Activated CD8-positive, alpha-beta memory T cell treated with anti-CD3 and anti-CD28 coated beads for 48 hours (primary cell): ENCODE measurements around the gene NEK4.

Experiments used
- DNase-seq, 3 experiments: peaks; one replicate each; pipeline ENCODE4 v3.0.0-alpha.2; 2020; ENCODE audit warnings: low read depth in 2 of 3, low spot score in 2 of 3

NEK4 gene

DNA sequence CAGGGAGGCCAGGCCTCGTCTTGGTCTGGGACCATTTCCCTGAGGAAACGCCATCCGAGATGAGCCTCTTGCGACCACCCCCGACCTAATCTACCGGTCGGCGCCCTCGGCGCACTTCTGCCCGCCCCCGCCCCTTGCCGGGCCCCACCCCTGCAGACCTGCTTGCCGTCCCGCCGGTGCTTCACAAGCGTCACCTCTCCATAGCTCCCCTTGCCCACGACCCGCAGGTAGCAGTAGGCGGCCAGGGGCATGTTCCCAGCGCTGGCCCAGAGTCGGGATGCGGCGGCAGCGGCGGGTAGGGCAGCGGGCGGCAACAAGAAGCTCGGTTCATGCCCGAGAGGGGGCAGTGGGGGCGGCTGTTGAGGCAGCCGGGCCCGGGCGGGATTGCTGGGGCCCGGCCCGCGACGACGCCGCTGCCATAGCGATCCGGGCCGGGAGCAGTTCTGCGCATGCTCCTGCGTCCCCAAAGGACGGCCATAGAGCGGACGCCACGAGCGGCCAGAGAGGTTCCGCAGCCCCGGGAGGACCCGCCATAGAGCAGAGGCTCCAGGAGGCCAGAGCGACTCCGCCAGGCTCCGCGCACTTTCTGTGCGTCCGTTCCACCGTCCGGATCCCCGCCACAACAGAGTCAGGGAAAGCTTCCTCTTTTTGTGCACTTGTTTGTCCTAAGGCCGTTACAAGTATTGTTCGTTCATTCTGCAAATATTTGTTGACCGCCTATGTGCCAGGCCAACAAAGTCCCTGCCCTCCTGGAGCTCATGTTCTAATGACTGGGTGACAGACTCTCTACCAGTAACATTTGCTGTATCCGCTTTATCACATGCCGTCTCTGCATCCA lies at the start of gene NEK4:
Gene NEK4 (minus strand): TSS at position 445 of the 838 bp plus-strand sequence. CDS start 194 bp downstream, at position 251.
- DNase-seq = peak; percentile 73 to 74 (median 74)

DNA sequence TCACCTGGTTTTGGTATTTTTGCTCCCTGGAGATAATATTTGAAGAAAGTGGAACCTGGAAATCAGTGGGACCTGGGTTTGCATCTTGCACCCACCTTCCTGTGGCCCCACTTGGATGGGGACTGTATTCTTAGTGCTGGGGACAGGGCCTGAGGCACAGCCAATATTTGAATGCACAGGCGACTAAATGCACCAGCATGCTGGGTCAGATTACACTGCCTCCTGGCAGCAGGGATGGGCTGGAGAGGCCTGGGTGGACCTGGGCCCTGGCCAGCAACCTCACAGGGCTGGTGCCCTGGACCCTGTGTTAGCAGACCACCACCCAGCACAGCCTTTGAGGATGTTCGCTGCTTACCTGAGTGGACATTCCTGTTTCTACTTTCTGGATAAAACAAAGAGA lies 49.2 kb upstream of the NEK4 start:
- no peak for DNase-seq

DNA sequence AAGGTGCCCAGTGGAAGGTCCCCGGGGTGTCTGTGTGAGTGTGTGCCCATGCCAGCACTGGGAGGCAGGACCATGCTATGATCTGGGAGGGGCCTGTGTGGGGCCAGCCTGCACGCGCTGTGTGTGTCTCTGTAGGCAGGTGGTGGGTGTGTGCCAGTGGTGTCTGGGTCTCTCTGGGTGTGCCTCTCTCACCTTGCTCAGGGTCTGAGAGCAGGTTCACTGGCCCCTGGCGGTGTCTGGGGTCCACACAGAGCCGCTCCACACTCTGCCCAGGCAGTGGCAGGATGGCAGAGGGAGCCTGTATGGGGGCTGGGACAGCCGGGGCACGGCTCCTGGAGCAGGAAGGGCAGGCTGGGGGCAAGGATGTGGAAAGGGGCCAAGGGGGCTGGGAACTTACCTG lies 47.1 kb upstream of the NEK4 start:
- DNase-seq = no peak

DNA sequence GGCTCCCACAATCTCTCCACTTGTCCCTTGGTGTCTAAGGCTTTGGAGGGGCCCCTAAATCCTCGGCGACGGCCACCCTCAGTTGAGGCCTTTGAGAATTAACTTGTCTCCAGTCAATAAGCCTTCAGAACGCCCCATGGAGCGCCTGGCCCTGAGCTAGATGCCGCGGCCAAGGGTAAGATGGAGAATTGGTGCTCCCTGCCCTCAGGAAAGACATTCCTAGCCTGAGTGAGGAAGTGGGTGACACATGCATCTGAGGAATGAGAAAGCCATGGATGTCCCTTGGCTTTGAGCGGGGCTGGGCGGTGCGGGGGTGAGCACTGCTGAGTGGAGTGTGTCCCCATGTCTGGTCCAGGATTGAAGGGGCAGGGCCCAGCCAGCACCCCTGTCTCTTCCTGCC lies 46.5 kb upstream of the NEK4 start:
- no peak for DNase-seq

DNA sequence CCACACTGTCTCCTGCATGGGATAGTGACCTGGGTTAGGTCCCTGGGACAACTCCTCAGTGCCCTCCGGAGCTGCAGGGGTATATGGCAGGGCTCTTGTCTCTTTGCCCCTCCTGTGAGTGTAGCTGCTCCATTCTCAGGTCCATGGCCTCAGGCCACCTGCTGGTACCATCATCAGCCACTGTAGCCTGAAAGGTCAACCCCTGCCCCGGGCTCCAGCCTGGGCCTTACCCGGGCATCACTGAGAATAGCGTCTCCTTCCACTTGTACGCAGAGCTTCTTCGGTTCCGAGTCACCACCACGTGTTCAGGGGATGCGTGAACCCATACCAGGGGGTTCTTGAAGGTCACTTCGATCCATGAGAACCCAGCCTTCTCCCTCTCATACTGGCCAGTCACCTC lies 45.9 kb upstream of the NEK4 start:
- DNase-seq = no peak

DNA sequence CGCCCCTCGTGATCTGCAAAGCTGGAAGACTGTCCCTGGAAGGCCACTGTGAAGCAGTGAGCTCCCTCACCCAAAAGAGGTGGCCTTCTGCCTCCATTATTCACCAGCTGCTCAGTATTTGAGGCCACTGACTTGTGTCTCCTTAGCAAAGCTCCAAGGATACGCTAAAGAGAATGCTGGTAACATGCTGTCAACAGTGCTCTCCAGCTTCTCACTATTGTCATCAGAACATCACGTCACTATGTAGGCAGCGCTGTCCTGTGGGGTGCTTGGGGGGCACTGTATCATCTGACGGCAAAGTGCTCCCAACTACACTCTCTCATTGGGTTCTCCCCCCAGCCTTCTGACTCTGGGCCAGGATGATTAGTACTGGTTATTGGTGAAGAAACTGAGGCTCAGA lies 45.5 kb upstream of the NEK4 start:
- DNase-seq = no peak

DNA sequence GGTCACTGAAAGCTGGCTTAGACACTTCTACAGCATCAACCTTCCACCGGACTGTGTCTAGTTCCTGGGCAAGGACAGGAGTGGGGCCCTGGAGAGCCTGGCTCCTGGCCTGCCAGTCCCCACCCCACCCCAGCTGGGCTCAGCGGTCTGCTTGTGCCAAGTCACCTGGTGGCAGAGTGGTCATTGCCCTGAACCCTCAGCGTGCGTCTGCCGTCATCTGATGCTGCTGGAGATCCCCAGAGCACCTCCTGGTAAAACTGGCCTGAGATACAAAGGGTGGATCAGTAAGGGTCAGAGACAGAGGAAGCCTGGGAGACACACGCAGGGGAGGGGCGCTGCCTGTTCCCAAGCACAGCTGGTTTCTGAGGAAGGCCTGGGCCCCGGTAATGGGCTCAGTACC lies 43.1 kb upstream of the NEK4 start:
- no peak for DNase-seq

DNA sequence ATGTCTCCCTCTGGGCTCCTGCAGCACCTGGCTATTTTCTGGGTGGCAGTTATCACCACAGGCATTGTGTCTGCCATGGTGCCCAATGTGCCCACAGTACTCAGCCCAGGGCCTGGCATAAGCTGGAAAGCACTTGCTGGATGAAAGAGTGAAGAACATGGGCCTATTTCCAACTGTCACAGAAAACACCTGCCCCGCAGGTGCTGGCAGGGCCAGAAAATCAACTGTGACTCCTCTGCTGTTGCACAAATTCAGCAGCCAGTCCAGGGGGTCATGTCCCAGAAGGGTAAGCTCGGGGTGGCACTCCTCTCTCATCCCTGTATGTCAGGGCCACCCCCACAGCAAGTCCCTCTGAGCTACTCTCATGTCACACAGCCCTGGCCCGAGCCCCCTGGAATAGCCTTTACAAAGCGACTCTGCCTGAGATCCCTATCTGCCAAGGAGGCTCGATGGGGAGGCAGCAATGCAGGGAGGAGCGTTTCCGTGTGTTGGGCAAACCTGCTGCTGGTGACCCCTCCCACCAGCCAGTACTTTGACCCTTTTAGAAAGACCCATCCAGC lies 40.8 kb upstream of the NEK4 start:
- DNase-seq = no peak

DNA sequence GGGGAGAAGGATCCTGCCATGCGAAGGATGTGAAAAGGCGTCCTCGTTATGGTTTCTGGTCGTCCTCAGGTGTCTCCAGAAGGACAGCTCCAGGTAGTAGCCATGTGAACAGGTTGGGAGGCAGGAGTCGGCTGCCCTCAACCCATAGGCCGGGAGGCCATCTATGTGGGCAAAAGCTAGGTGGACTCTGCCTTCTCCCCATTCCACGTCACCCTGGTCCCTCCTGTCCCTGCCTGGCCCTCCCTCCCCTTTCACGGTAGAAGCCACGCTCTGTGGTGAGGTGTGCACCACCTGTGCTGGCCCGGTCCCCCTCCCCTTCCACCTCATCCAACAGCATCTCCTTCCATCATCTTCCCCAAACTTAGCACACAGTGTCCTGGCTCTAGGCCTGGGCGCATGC lies 40.2 kb upstream of the NEK4 start:
- no peak for DNase-seq

DNA sequence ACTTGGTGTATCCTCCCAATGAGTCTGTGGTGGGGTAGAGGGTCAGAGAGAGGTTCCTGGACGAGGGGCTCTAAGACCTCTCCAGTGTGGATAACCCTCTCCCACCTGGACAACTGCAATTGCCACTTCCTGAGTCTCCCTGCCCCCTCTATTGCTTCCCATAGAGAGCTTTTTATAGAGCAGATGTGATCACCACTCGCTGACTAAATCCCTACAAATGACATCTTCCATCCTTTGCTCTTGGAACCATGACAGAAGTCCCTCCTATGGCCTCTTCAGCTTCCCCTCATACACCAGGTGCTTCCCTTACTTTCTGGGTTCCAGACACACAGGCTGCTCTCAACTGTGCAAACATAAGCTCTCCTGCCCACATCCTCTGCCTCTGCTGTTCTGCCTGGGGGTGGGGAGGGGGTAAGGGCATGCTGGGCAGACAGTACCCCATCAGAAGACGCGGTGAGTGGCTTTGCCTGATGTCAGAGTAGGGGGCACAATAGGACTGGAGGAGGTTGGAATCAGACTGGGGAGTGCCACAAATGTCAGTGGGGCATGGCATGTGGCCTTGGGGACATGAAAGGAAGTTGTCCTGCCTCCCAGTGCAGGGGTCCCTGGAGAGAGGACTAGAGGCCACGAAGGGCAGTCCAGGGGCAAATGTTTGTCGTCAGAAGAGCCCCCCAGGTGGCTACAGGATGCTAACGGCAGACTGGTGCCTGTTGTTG lies 39.1 kb upstream of the NEK4 start:
- no peak for DNase-seq

DNA sequence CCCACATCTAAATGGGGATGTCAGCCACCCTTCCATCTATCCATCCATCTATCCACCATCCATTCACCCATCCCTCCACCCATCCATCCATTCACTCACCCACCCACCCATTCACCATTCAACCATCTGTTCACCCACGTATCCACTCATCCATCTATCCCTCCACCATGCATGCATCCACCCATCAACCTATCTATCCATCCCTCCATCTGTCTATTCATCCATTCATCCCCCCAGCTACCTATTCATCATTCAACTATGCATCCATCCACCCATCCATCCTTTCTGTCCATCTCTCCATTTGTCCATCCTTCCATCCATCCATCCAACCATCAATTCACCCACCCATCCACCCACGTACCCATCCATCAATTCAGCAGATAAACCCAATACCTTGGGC lies 38.4 kb upstream of the NEK4 start:
- no peak for DNase-seq

DNA sequence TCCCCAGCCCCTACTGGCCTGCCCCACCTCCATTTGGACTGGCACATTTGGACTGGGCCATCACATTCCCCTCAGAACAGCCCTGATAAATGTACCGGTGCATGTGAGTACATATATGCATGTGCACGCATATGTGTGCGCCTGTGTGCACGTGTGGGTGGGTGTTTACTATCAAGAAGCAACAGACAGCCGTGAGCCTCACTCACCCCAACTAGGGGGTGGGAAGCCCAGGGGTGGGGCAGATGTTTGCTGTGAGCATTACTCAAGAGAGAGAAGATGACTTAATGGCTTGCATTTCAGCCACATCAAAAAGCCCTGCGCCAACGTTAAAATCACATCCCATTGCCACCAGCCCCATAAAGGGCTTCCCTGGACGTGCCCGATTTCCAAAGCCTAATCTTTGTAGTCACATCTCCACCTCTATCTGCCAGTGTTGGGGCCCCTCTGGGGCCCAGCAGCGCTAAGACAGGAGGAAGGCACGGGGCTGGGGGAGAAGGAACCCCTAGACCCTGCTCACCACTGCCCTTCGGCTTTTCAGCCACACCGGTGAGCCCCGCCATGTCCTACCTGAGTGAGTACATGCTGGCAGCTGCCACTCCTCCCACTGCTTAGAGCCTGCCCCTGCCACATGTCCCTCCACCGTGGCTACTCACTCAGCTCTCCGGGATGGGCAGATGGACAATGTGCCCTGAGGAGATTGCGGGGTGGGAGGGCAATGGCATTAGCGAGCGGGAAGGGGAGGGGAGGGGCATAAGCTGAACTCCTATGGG lies 34.7 kb upstream of the NEK4 start:
- DNase-seq = no peak

DNA sequence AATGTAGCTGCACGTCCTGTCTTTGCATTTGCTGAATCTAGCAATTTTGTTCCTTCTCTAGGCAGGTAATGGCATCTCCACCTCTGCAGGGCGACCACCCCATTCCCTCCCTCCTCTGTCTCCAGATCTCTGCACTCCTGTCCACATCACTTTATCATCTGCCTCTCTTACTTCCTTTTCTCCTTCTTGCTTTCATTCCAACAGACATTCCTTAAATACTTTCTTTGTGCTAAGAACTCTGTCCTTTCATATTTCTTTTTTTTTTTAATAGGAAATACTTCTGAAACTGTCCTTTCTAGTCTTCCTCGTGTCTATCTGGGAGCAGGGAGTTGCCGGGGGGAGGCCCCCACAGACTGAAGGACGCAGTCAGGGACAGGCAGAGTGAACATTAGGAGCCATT lies 31.1 kb upstream of the NEK4 start:
- DNase-seq = no peak

DNA sequence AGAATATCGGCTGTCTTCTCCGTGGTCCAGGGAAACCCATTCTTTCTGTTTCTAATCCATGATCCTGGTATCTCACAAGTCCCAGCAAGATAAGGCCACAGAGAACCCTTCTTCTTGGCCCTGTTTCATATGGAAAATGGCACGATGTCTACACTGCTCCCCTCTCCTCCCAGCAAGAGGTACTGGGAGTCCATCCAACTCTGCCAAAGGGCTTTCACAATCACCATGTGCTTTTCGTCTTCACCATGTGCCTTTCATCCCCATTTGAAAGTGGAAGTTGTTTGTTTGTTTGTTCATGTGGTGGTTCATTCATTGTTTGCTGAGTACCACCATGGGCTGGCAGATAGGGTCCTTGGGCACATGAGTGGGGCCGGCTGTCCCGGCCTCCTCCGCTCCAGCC lies 29.3 kb upstream of the NEK4 start:
- no peak for DNase-seq

DNA sequence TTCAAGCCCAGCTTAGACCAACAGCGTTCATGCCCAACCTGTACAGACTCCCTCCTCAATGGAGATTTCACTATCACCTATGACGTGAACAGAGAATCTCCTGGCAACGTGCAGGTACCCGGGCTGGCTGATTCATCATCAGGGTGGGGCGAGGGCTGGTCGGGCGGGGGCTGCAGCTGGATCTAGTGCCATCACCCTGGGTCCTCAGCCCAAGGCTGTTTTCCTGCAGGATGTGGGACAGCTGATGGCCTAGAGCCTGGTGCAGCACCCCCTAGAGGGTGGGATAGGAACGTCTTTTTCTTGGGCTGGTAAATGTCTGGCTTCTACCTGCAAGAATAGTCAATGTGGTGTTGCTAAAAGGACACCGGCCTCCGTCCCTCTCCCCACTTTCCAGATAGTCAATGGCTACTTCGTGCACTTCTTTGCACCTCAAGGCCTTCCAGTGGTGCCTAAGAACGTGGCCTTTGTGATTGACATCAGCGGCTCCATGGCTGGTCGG lies 28.3 kb upstream of the NEK4 start:
- DNase-seq = no peak

DNA sequence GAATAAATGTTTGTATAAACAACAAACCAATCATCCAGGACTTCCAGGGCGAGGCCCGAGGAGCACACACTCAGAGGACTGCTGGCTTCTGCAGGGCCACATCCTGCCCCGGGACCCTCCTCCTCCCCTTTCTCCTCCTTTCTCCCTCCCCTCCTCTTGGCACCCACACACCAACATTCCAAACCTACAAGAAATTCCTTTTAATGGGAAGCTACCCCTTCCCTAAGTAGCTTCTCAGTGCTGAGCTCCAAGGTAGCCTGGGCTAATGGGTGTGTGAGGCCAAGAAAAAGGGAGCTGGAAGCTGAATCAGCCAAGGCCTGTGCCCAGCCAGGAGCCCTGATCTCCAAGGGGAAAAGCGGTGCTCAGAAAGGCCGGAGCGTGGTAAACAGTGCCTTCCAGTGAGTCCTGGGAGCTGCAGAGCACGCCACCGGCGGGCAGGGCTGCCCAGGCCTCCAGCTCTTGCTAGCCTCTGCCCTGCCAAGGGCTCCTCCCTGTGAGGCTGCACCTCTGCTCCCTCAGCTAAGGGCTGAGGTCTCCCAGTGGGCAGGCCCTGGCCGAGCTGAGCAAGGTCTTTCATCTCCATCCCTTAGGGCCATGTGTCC lies 27.7 kb upstream of the NEK4 start:
- no peak for DNase-seq

DNA sequence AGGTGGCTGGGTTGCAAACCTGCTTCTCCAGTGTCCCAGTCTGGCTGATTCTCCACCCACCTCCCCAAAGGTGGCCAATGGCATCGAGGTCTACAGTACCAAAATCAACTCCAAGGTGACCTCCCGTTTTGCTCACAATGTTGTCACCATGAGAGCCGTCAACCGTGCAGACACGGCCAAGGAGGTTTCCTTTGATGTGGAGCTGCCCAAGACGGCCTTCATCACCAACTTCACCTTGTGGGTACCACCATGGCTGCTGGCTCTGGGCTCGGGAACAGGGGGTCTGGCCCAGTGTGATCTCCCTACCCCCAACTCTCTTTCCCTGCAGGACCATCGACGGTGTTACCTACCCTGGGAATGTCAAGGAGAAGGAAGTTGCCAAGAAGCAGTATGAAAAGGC lies 25.7 kb upstream of the NEK4 start:
- no peak for DNase-seq

DNA sequence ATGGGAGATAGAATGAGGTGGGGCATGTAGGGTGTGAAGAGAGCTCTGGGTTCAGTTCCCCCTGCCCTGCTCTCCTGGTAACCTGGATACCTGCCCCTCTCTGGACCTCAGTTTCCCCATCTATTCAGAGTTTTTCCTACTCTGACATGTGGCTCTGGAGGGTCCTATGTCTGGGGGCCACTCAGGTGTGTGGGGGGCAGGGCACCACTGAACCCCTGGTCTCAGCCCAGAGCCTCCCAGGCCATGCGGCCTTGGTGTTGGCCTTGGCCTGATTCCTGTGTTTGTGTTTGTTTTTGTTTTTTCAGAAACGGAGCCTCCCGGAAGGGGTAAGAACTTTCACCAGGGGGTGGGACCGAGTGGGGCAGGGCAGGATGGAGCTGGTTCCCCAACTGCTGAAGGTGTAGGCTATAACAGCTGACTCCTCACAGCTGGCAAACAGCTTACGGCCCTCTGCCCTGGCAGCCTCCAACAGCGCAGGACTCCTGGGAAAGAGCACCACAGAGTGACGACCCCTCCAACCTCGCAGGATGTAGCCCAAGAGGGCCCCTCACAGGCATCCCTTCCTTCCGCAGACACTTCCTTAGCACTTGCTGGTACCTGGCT lies 24.7 kb upstream of the NEK4 start:
- no peak for DNase-seq

DNA sequence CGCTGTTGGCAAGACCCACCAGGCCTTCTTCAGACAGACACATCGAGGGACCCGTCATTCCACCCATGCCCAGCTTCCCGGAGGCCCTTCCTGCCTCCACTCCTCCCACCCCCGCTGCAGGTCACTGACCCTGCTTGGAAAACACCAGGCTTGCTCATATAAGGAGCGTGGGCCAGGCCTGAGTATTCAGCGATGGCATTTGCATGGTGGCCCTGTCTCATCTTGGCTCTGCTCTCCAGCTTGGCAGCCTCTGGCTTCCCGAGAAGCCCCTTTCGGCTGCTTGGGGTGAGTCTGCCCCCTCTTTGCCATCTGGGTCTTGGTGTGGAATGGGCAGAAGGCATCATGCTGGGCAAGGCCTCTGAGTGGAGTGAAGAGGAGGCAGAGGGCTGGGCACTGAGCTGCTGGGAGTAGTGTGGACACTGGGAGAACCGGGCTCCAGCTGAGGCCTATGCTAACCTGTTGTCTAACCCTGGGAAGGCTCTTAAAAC lies 23.9 kb upstream of the NEK4 start, which contains the start of gene ITIH3:
Gene ITIH3 (plus strand): TSS at position 185 of the 488 bp plus-strand sequence. CDS start 8 bp downstream, at position 193.
- DNase-seq = no peak
